Endothelial cell of umbilical vein (primary cell): Measurements from ENCODE around the gene FSTL4. TPM values are rescaled to one million over a fixed set of nuclear protein-coding genes. Genes with fewer than 3 reads are reported as not detected.

Experiments
- BruUV-seq: library from RNA; stranded (reverse); fragments of 400-500 nt; replicated peaks from 2 replicates; lab custom pipeline; 2021; lab: Mats Ljungman, UMichigan
- CTCF ChIA-PET: fragments of 300-600, 350-600 bp; sonication (Branson Sonifier 250); formaldehyde crosslinking; loops from one replicate; lab custom pipeline; 2021; ENCODE audit warnings: antibody characterized with exemption, inconsistent platforms; lab: Charles Lee
- POLR2A ChIA-PET: fragments of 300-600, 350-600 bp; sonication (Branson Sonifier 250); formaldehyde crosslinking; loops from one replicate; lab custom pipeline; 2021; ENCODE audit warnings: antibody characterized with exemption, inconsistent platforms; lab: Charles Lee
- DNase-seq: peaks from one replicate; pipeline ENCODE4 v3.0.0-alpha.2; 2011; ENCODE audit warnings: low read depth, low spot score
- FAIRE-seq: peaks from 2 replicates; lab custom pipeline; 2011; peaks lifted over from hg19 to GRCh38; lab: Jason Lieb, UNC
- H2AFZ ChIP-seq: 2 replicates; pipeline ENCODE4 v1.6.0; 2012; ENCODE audit warnings: low read depth, low read length, control low read depth, inconsistent platforms
- H3K27ac ChIP-seq: 2 replicates; pipeline ENCODE4 v1.5.1; 2011; ENCODE audit warnings: low read depth, mild to moderate bottlenecking, control low read depth, low read length, moderate library complexity; ENCODE audit not compliant: insufficient read depth
- H3K27me3 ChIP-seq, 2 experiments: 2 replicates each; pipeline versions ENCODE4 v1.6.0 to v1.6.1; 2011; ENCODE audit warnings: low read length in 2 of 2, mixed read lengths in 1 of 2; ENCODE audit not compliant: control insufficient read depth in 2 of 2, insufficient read depth in 2 of 2
- H3K36me3 ChIP-seq, 2 experiments: 2 replicates in 1 of 2; 3 replicates in 1 of 2; pipeline ENCODE4 v1.5.1; 2011; ENCODE audit warnings: low read length in 2 of 2, mild to moderate bottlenecking in 1 of 2, moderate library complexity in 1 of 2; ENCODE audit not compliant: control insufficient read depth in 2 of 2, insufficient read depth in 2 of 2; ENCODE audit errors: extremely low read depth in 1 of 2
- H3K4me1 ChIP-seq: 3 replicates; pipeline ENCODE4 v1.5.1; 2011; ENCODE audit warnings: mild to moderate bottlenecking, low read length; ENCODE audit not compliant: control insufficient read depth, insufficient read depth; ENCODE audit errors: extremely low read depth
- H3K4me2 ChIP-seq: 2 replicates; pipeline ENCODE4 v1.6.1; 2011; ENCODE audit warnings: low read length, control low read depth, mixed read lengths; ENCODE audit not compliant: insufficient read depth
- H3K4me3 ChIP-seq, 3 experiments: fragments of 200-600 bp in 1 of 3; sonication (generic), shearing (Covaris generic) in 1 of 3; replicated peaks in 1 of 3; 2 replicates each; pipeline ENCODE4 v1.5.1; 2011 to 2016; ENCODE audit warnings: control low read depth in 3 of 3, low read length in 3 of 3, mild to moderate bottlenecking in 2 of 3, inconsistent platforms in 1 of 3, low read depth in 1 of 3, moderate library complexity in 1 of 3; ENCODE audit not compliant: insufficient read depth in 1 of 3
- H3K79me2 ChIP-seq: 2 replicates; pipeline ENCODE4 v1.6.0; 2012; ENCODE audit warnings: low read length, inconsistent platforms; ENCODE audit not compliant: control insufficient read depth, insufficient read depth
- H3K9ac ChIP-seq: replicated peaks from 2 replicates; pipeline ENCODE3; 2011; ENCODE audit warnings: low read length, control low read depth; ENCODE audit not compliant: insufficient read depth; ENCODE audit errors: extremely low read depth
- H3K9me1 ChIP-seq: replicated peaks from 3 replicates; pipeline ENCODE4 v1.6.0; 2011; ENCODE audit warnings: mild to moderate bottlenecking, low read length; ENCODE audit not compliant: control insufficient read depth, insufficient read depth; ENCODE audit errors: extremely low read depth
- H3K9me3 ChIP-seq: replicated peaks from 2 replicates; pipeline ENCODE4 v1.5.1; 2012; ENCODE audit warnings: low read length, inconsistent platforms; ENCODE audit not compliant: control insufficient read depth, insufficient read depth
- H4K20me1 ChIP-seq: replicated peaks from 2 replicates; pipeline ENCODE3; 2011; ENCODE audit warnings: mild to moderate bottlenecking, low read length; ENCODE audit not compliant: control insufficient read depth, insufficient read depth; ENCODE audit errors: extremely low read depth
- EZH2 ChIP-seq: IDR thresholded peaks from 2 replicates; pipeline ENCODE4 v1.6.1; 2012; ENCODE audit warnings: borderline replicate concordance, low read depth, mild to moderate bottlenecking, moderate library complexity, low read length, inconsistent platforms; ENCODE audit not compliant: severe bottlenecking
- FOS ChIP-seq: IDR thresholded peaks from 2 replicates; pipeline ENCODE4 v1.6.1; 2011; ENCODE audit warnings: mild to moderate bottlenecking, low read length, moderate library complexity, borderline replicate concordance; ENCODE audit not compliant: insufficient read depth
- GATA2 ChIP-seq: IDR thresholded peaks from 2 replicates; pipeline ENCODE4 v1.7.0; 2011; ENCODE audit warnings: low read depth, mild to moderate bottlenecking, moderate library complexity, mixed read lengths, low read length; ENCODE audit not compliant: insufficient read length, insufficient read depth
- JUN ChIP-seq: IDR thresholded peaks from 2 replicates; pipeline ENCODE4 v1.6.1; 2011; ENCODE audit warnings: borderline replicate concordance, low read depth; ENCODE audit not compliant: insufficient read length, insufficient read depth
- MAX ChIP-seq: IDR thresholded peaks from 2 replicates; pipeline ENCODE4 v1.6.1; 2011; ENCODE audit not compliant: insufficient read depth, insufficient read length
- MYC ChIP-seq: IDR thresholded peaks from one replicate; pipeline ENCODE4 v1.6.1; 2011; ENCODE audit warnings: mild to moderate bottlenecking, low read depth, low read length
- dilution Hi-C: fragments of 300-500 bp; cut with MboI; formaldehyde crosslinking; loops from one replicate; pipeline ENCODE4 v1.15.0; 2019; ENCODE audit warnings: low sequenced_read_pairs; ENCODE audit not compliant: extremely low pct_ligation_motif_present
- intact Hi-C: fragments of 100-400 bp; cut with micrococcal nuclease; formaldehyde crosslinking; loops from one replicate; pipeline ENCODE4 v1.10.0; 2022
- polyA plus RNA-seq, 4 experiments: library from polyadenylated mRNA; depleted of rRNA in 3 of 4; stranded (reverse) in 3 of 4; unstranded in 1 of 4; fragments of >200 nt; gene quantifications; 2 replicates each; pipeline versions ENCODE4 v1.2.1 to v1.2.3, GENCODE V29; 2011 to 2012; ENCODE audit warnings: missing spikeins in 1 of 4
- total RNA-seq: library from RNA; stranded (reverse); gene quantifications from 2 replicates; pipeline ENCODE4 v1.2.3, GENCODE V29; 2021
- TF ChIP-seq, protein P1 (sequence below), 2 donors: IDR thresholded peaks; 1 replicate in 1 of 2; 2 replicates in 1 of 2; pipeline ENCODE4 v1.5.1; 2011; ENCODE audit warnings: low read length in 2 of 2, mild to moderate bottlenecking in 2 of 2, moderate library complexity in 2 of 2, control low read depth in 1 of 2, inconsistent platforms in 1 of 2, low read depth in 1 of 2; ENCODE audit not compliant: insufficient read depth in 1 of 2; ENCODE audit errors: extremely low read depth in 1 of 2

FSTL4 gene
- total and polyA plus RNA-seq, 2 donors (not counting 3 experiments of a cell fraction or from before 2014, with no cell fraction given), result 0.18 TPM; not detected in 1

- Histone ChIP-seq H3K4me3 (no peak overlapping the region), H2AFZ (no peak overlapping the region), H3K4me1 (peaks cover 21% of the 10 kb centered on the region), H4K20me1 (peaks cover 3% of the 10 kb centered on the region), H3K27me3 (peaks cover 1 to 3% of the 10 kb centered on the region in 2 experiments), H3K79me2 (no peaks in the 10 kb centered on the region), H3K9me3 (no peaks in the 10 kb centered on the region), H3K4me2 (no peak overlapping the region), H3K9ac (no peak overlapping the region), H3K36me3 (no peaks in the 10 kb centered on the region), H3K27ac (no peak overlapping the region), H3K9me1 (no peaks in the 10 kb centered on the region)
- intact Hi-C loops, result no loop called here
- TF ChIP-seq MAX (no peak), JUN (no peak), FOS (no peak), MYC (no peak), GATA2 (no peak), EZH2 (no peak)
- TF ChIP-seq, protein P1, sequence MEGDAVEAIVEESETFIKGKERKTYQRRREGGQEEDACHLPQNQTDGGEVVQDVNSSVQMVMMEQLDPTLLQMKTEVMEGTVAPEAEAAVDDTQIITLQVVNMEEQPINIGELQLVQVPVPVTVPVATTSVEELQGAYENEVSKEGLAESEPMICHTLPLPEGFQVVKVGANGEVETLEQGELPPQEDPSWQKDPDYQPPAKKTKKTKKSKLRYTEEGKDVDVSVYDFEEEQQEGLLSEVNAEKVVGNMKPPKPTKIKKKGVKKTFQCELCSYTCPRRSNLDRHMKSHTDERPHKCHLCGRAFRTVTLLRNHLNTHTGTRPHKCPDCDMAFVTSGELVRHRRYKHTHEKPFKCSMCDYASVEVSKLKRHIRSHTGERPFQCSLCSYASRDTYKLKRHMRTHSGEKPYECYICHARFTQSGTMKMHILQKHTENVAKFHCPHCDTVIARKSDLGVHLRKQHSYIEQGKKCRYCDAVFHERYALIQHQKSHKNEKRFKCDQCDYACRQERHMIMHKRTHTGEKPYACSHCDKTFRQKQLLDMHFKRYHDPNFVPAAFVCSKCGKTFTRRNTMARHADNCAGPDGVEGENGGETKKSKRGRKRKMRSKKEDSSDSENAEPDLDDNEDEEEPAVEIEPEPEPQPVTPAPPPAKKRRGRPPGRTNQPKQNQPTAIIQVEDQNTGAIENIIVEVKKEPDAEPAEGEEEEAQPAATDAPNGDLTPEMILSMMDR (IDR thresholded peaks at IDR 0.05; ENCODE audit: extremely low read depth in 1 of 2, insufficient read depth in 1 of 2, low read depth in 1 of 2, low read length in 2 of 2), result no peak
- no peak for FAIRE-seq
- no peak for DNase-seq
- ChIA-PET POLR2A (no interaction called here), CTCF (no interaction called here)
- no TSS peak for BruUV-seq
- dilution Hi-C loops, result no loop called here
Observed at GRCh38 chr5:133599044-133599443, 13.3 kb downstream of the FSTL4 start.
